ACC112 (cell line): ENCODE measurements around the gene GNA12.

Experiments
- H2AFZ ChIP-seq: fragments of 200-600 bp; sonication (generic); one replicate; pipeline ENCODE4 v1.6.0; 2017; ENCODE audit warnings: antibody characterized with exemption, low read length; ENCODE audit not compliant: unreplicated experiment
- H3K27ac ChIP-seq: fragments of 200-600 bp; sonication (generic); 2 replicates; pipeline ENCODE4 v1.5.1; 2014; ENCODE audit warnings: low read depth, mild to moderate bottlenecking, antibody characterized with exemption, low read length, moderate library complexity
- H3K27me3 ChIP-seq: fragments of 200-600 bp; sonication (generic); 2 replicates; pipeline ENCODE4 v1.6.1; 2014; ENCODE audit warnings: mild to moderate bottlenecking, antibody characterized with exemption, low read length, moderate library complexity, mixed read lengths; ENCODE audit not compliant: insufficient read depth
- H3K36me3 ChIP-seq: fragments of 200-600 bp; sonication (generic); 2 replicates; pipeline ENCODE4 v1.6.1; 2016; ENCODE audit warnings: mild to moderate bottlenecking, antibody characterized with exemption, low read length, moderate library complexity, mixed read lengths; ENCODE audit not compliant: insufficient read depth
- H3K4me1 ChIP-seq: fragments of 200-600 bp; sonication (generic); one replicate; pipeline ENCODE4 v1.6.1; 2016; ENCODE audit warnings: low read length, mixed read lengths; ENCODE audit not compliant: insufficient read depth, unreplicated experiment, control insufficient read depth
- H3K4me3 ChIP-seq: fragments of 200-600 bp; sonication (generic); 2 replicates; pipeline ENCODE4 v1.5.1; 2014; ENCODE audit warnings: mild to moderate bottlenecking, low read depth, low read length
- H3K79me2 ChIP-seq: fragments of 200-600 bp; sonication (generic); one replicate; pipeline ENCODE4 v1.6.0; 2016; ENCODE audit warnings: low read length; ENCODE audit not compliant: control insufficient read depth, unreplicated experiment, insufficient read depth

Gene GNA12

GRCh38 chr7:2810682-2811415 lies 33.3 kb downstream of the GNA12 start:
- Histone ChIP-seq H3K79me2 (peaks cover 71% of the 10 kb centered on the region), H3K4me3 (peak overlapping the region; percentile 76), H2AFZ (no peak overlapping the region), H3K36me3 (no peaks in the 10 kb centered on the region), H3K27me3 (no peaks in the 10 kb centered on the region), H3K4me1 (peaks cover 59% of the 10 kb centered on the region), H3K27ac (peak overlapping the region; percentile 81)

GRCh38 chr7:2809903-2810625 lies 34.0 kb downstream of the GNA12 start:
- no peaks in the 10 kb centered on the region for H3K36me3 ChIP-seq
- H3K4me1 ChIP-seq = peaks cover 57% of the 10 kb centered on the region
- H2AFZ ChIP-seq = no peak overlapping the region
- H3K27me3 ChIP-seq = no peaks in the 10 kb centered on the region
- H3K4me3 ChIP-seq = no peak overlapping the region
- peak overlapping the region; percentile 49 for H3K27ac ChIP-seq
- peaks cover 70% of the 10 kb centered on the region for H3K79me2 ChIP-seq

- no peak overlapping the region for H2AFZ ChIP-seq
- H3K36me3 ChIP-seq = no peaks in the 10 kb centered on the region
- peaks cover 70% of the 10 kb centered on the region for H3K79me2 ChIP-seq
- H3K27me3 ChIP-seq = no peaks in the 10 kb centered on the region
- no peak overlapping the region for H3K4me3 ChIP-seq
- H3K4me1 ChIP-seq = peaks cover 52% of the 10 kb centered on the region
- 0 out of 2 replicates have a peak overlapping the region, but pooled peaks have one; percentile 22 for H3K27ac ChIP-seq
Observed at GRCh38 chr7:2808891-2809665, 35.0 kb downstream of the GNA12 start.

- Histone ChIP-seq H3K79me2 (peaks cover 72% of the 10 kb centered on the region), H3K4me3 (no peak overlapping the region), H2AFZ (no peak overlapping the region)
Observed at GRCh38 chr7:2807845-2808772, 36.0 kb downstream of the GNA12 start.

GRCh38 chr7:2807460-2807844 lies 36.7 kb downstream of the GNA12 start:
- no peak overlapping the region for H2AFZ ChIP-seq
- no peaks in the 10 kb centered on the region for H3K27me3 ChIP-seq
- no peak overlapping the region for H3K4me3 ChIP-seq
- H3K36me3 ChIP-seq = no peaks in the 10 kb centered on the region
- peaks cover 78% of the 10 kb centered on the region for H3K79me2 ChIP-seq
- peaks cover 52% of the 10 kb centered on the region for H3K4me1 ChIP-seq
- H3K27ac ChIP-seq = no peak overlapping the region

More at GRCh38 chr7:2807845-2808772, 36.0 kb downstream of the GNA12 start:
- Histone ChIP-seq H3K27me3 (no peaks in the 10 kb centered on the region), H3K4me1 (peaks cover 52% of the 10 kb centered on the region), H3K36me3 (no peaks in the 10 kb centered on the region), H3K27ac (no peak overlapping the region)

GRCh38 chr7:2806571-2806970 lies 37.5 kb downstream of the GNA12 start:
- Histone ChIP-seq H3K79me2 (peaks cover 80% of the 10 kb centered on the region), H2AFZ (no peak overlapping the region), H3K27ac (no peak overlapping the region), H3K4me1 (peaks cover 55% of the 10 kb centered on the region), H3K4me3 (no peak overlapping the region), H3K36me3 (no peaks in the 10 kb centered on the region), H3K27me3 (no peaks in the 10 kb centered on the region)

- peaks cover 83% of the 10 kb centered on the region for H3K79me2 ChIP-seq
- no peak overlapping the region for H3K27ac ChIP-seq
Observed at GRCh38 chr7:2805213-2805944, 38.7 kb downstream of the GNA12 start.

GRCh38 chr7:2804227-2804763 lies 39.8 kb downstream of the GNA12 start:
- Histone ChIP-seq H3K27ac (peak overlapping the region; percentile 79; the same call in 1 of the 2 replicates), H2AFZ (no peak overlapping the region), H3K79me2 (peaks cover 85% of the 10 kb centered on the region), H3K4me3 (no peak overlapping the region), H3K4me1 (peaks cover 43% of the 10 kb centered on the region), H3K27me3 (no peaks in the 10 kb centered on the region), H3K36me3 (no peaks in the 10 kb centered on the region)

More at GRCh38 chr7:2805213-2805944, 38.7 kb downstream of the GNA12 start:
- Histone ChIP-seq H3K4me1 (peaks cover 52% of the 10 kb centered on the region), H2AFZ (no peak overlapping the region), H3K36me3 (no peaks in the 10 kb centered on the region), H3K4me3 (no peak overlapping the region), H3K27me3 (no peaks in the 10 kb centered on the region)

GRCh38 chr7:2803755-2804154 lies 40.4 kb downstream of the GNA12 start:
- Histone ChIP-seq H3K79me2 (peaks cover 85% of the 10 kb centered on the region), H3K27me3 (no peaks in the 10 kb centered on the region), H3K4me3 (no peak overlapping the region), H3K4me1 (peaks cover 38% of the 10 kb centered on the region), H3K36me3 (no peaks in the 10 kb centered on the region), H3K27ac (peak overlapping the region; percentile 79), H2AFZ (no peak overlapping the region)
